Stimulated activated naive CD8-positive, alpha-beta T cell treated with anti-CD3 and anti-CD28 coated beads, Interleukin-15, Interleukin-2, amounts not matched to agents 100 ng/mL and 50 ng/mL, for 24 hours (primary cell): ENCODE data around the gene CSNK2B.
"Not testable (repeated sequence)": the region's sequence is repeated elsewhere in the genome, so short reads cannot be mapped to it uniquely, and the experiment has no call there.

ENCODE experiments used
- H3K27ac Mint-ChIP-seq: one replicate; pipeline ENCODE4 v1.8.0; 2021; ENCODE audit warnings: mild to moderate bottlenecking, mixed read lengths
- H3K27me3 Mint-ChIP-seq: one replicate; pipeline ENCODE4 v1.8.0; 2021; ENCODE audit warnings: mixed read lengths
- H3K36me3 Mint-ChIP-seq: one replicate; pipeline ENCODE4 v1.8.0; 2021; ENCODE audit warnings: low read depth, mixed read lengths
- H3K4me1 Mint-ChIP-seq: one replicate; pipeline ENCODE4 v1.8.0; 2021; ENCODE audit warnings: low read depth, mixed read lengths
- H3K4me3 Mint-ChIP-seq: one replicate; pipeline ENCODE4 v1.8.0; 2021; ENCODE audit warnings: mild to moderate bottlenecking, mixed read lengths
- H3K9me3 Mint-ChIP-seq: one replicate; pipeline ENCODE4 v1.8.0; 2021; ENCODE audit warnings: mixed read lengths

The CSNK2B gene

GRCh38 chr6:31705931-31706330 lies 40.1 kb downstream of the CSNK2B start:
- H3K4me3 Mint-ChIP-seq: no peak overlapping the region
- H3K36me3 Mint-ChIP-seq: peaks cover 4% of the 10 kb centered on the region
- H3K4me1 Mint-ChIP-seq: peaks cover 23% of the 10 kb centered on the region
- H3K27ac Mint-ChIP-seq: no peak overlapping the region
- H3K27me3 Mint-ChIP-seq: no peaks in the 10 kb centered on the region
- H3K9me3 Mint-ChIP-seq: no peaks in the 10 kb centered on the region

GRCh38 chr6:31706599-31706998 lies 40.7 kb downstream of the CSNK2B start, which contains the start of gene LY6G6F:
Gene LY6G6F, plus strand, starts transcription at chr6:31706866. Its CDS starts 41 bp downstream, at chr6:31706907.
- no peaks in the 10 kb centered on the region for H3K36me3 Mint-ChIP-seq
- peaks cover 22% of the 10 kb centered on the region for H3K4me1 Mint-ChIP-seq
- H3K27me3 Mint-ChIP-seq: no peaks in the 10 kb centered on the region
- no peak within 1 kb of the TSS for H3K27ac Mint-ChIP-seq
- H3K9me3 Mint-ChIP-seq: no peaks in the 10 kb centered on the region
- H3K4me3 Mint-ChIP-seq: no peak within 1 kb of the TSS

- H3K4me3 Mint-ChIP-seq: no peak overlapping the region
- H3K27ac Mint-ChIP-seq: no peak overlapping the region
- H3K4me1 Mint-ChIP-seq: peaks cover 14% of the 10 kb centered on the region
- H3K27me3 Mint-ChIP-seq: no peaks in the 10 kb centered on the region
- H3K9me3 Mint-ChIP-seq: no peaks in the 10 kb centered on the region
- no peaks in the 10 kb centered on the region for H3K36me3 Mint-ChIP-seq
Measured at GRCh38 chr6:31707701-31708100, 41.8 kb downstream of the CSNK2B start.

- Mint-ChIP-seq H3K4me1 (peaks cover 14% of the 10 kb centered on the region), H3K9me3 (no peaks in the 10 kb centered on the region), H3K27me3 (no peaks in the 10 kb centered on the region), H3K36me3 (no peaks in the 10 kb centered on the region), H3K4me3 (no peak overlapping the region), H3K27ac (no peak overlapping the region)
Measured at GRCh38 chr6:31708224-31708623, 42.3 kb downstream of the CSNK2B start.

- H3K27me3 Mint-ChIP-seq, H3K36me3 Mint-ChIP-seq, H3K27ac Mint-ChIP-seq, H3K9me3 Mint-ChIP-seq, H3K4me3 Mint-ChIP-seq: not testable (repeated sequence)
- H3K4me1 Mint-ChIP-seq: peaks cover 14% of the 10 kb centered on the region
Measured at GRCh38 chr6:31709157-31709556, 43.3 kb downstream of the CSNK2B start.

- no peaks in the 10 kb centered on the region for H3K36me3 Mint-ChIP-seq
- H3K4me3 Mint-ChIP-seq: no peak overlapping the region
- H3K4me1 Mint-ChIP-seq: peaks cover 14% of the 10 kb centered on the region
- H3K9me3 Mint-ChIP-seq: no peaks in the 10 kb centered on the region
- H3K27ac Mint-ChIP-seq: no peak overlapping the region
- H3K27me3 Mint-ChIP-seq: no peaks in the 10 kb centered on the region
Measured at GRCh38 chr6:31710523-31711219, 44.8 kb downstream of the CSNK2B start.

GRCh38 chr6:31711233-31711632 lies 45.4 kb downstream of the CSNK2B start:
- Mint-ChIP-seq H3K27me3 (no peaks in the 10 kb centered on the region), H3K4me3 (no peak overlapping the region), H3K36me3 (no peaks in the 10 kb centered on the region), H3K4me1 (peaks cover 14% of the 10 kb centered on the region), H3K27ac (no peak overlapping the region), H3K9me3 (no peaks in the 10 kb centered on the region)

GRCh38 chr6:31712296-31712695 lies 46.4 kb downstream of the CSNK2B start:
- no peak overlapping the region for H3K27ac Mint-ChIP-seq
- H3K27me3 Mint-ChIP-seq: no peaks in the 10 kb centered on the region
- peaks cover 14% of the 10 kb centered on the region for H3K4me1 Mint-ChIP-seq
- no peaks in the 10 kb centered on the region for H3K9me3 Mint-ChIP-seq
- H3K36me3 Mint-ChIP-seq: no peaks in the 10 kb centered on the region
- H3K4me3 Mint-ChIP-seq: no peak overlapping the region

- Mint-ChIP-seq H3K9me3 (no peaks in the 10 kb centered on the region), H3K4me3 (no peak overlapping the region), H3K4me1 (peaks cover 14% of the 10 kb centered on the region), H3K36me3 (no peaks in the 10 kb centered on the region), H3K27ac (no peak overlapping the region), H3K27me3 (no peaks in the 10 kb centered on the region)
Measured at GRCh38 chr6:31713465-31713864, 47.6 kb downstream of the CSNK2B start.

GRCh38 chr6:31713991-31714684 lies 48.3 kb downstream of the CSNK2B start:
- Mint-ChIP-seq H3K27me3 (no peaks in the 10 kb centered on the region), H3K4me1 (peaks cover 14% of the 10 kb centered on the region), H3K36me3 (no peaks in the 10 kb centered on the region), H3K4me3 (no peak overlapping the region), H3K27ac (no peak overlapping the region), H3K9me3 (no peaks in the 10 kb centered on the region)

GRCh38 chr6:31715022-31715958 lies 49.4 kb downstream of the CSNK2B start, which contains the start of gene LY6G6D:
Gene LY6G6D, plus strand, starts transcription at chr6:31715348. Its CDS starts 8 bp downstream, at chr6:31715356.
- Mint-ChIP-seq H3K27ac (no peak within 1 kb of the TSS), H3K27me3 (no peaks in the 10 kb centered on the region), H3K4me3 (no peak within 1 kb of the TSS), H3K36me3 (no peaks in the 10 kb centered on the region), H3K4me1 (peaks cover 14% of the 10 kb centered on the region), H3K9me3 (no peaks in the 10 kb centered on the region)

- Mint-ChIP-seq H3K9me3 (no peaks in the 10 kb centered on the region), H3K27ac (no peak overlapping the region), H3K27me3 (no peaks in the 10 kb centered on the region), H3K4me1 (peaks cover 7% of the 10 kb centered on the region), H3K4me3 (no peak overlapping the region), H3K36me3 (no peaks in the 10 kb centered on the region)
Measured at GRCh38 chr6:31717499-31718222, 51.8 kb downstream of the CSNK2B start.

- H3K9me3 Mint-ChIP-seq: no peaks in the 10 kb centered on the region
- H3K27me3 Mint-ChIP-seq: no peaks in the 10 kb centered on the region
- H3K27ac Mint-ChIP-seq: no peak overlapping the region
- no peak overlapping the region for H3K4me3 Mint-ChIP-seq
- peaks cover 8% of the 10 kb centered on the region for H3K4me1 Mint-ChIP-seq
- no peaks in the 10 kb centered on the region for H3K36me3 Mint-ChIP-seq
Measured at GRCh38 chr6:31718265-31718664, 52.4 kb downstream of the CSNK2B start.

GRCh38 chr6:31719001-31719400 lies 53.1 kb downstream of the CSNK2B start:
- Mint-ChIP-seq H3K4me3 (no peak overlapping the region), H3K9me3 (no peaks in the 10 kb centered on the region), H3K36me3 (no peaks in the 10 kb centered on the region), H3K4me1 (peaks cover 12% of the 10 kb centered on the region), H3K27me3 (no peaks in the 10 kb centered on the region), H3K27ac (no peak overlapping the region)
